ENCODE measurements around the gene GLRX.

The GLRX gene

GRCh38 chr5:95777441-95777840, 45.1 kb downstream of the GLRX start:
- DNase-seq (ENCODE audit: low read depth in 1 of 2, low spot score in 1 of 2): no peak
- Histone ChIP-seq H3K27me3 (ENCODE audit: insufficient read depth, poor library complexity, severe bottlenecking) (no peaks in the 10 kb centered on the region), H3K27ac (replicated peaks) (no peak overlapping the region), H3K4me3 (replicated peaks; ENCODE audit: insufficient read depth, low read length) (no peak overlapping the region)
- TF ChIP-seq GABPA (IDR thresholded peaks at IDR 0.05; ENCODE audit: low read depth) (no peak), SPI1 (IDR thresholded peaks at IDR 0.05; ENCODE audit: borderline replicate concordance, low read depth) (no peak), POLR2AphosphoS5 (IDR thresholded peaks at IDR 0.05; ENCODE audit: low read depth) (no peak), REST (IDR thresholded peaks at IDR 0.05; ENCODE audit: insufficient replicate concordance, low read depth) (no peak), CTCF (IDR thresholded peaks at IDR 0.05; ENCODE audit: insufficient read depth, low read length) (no peak)

DNA sequence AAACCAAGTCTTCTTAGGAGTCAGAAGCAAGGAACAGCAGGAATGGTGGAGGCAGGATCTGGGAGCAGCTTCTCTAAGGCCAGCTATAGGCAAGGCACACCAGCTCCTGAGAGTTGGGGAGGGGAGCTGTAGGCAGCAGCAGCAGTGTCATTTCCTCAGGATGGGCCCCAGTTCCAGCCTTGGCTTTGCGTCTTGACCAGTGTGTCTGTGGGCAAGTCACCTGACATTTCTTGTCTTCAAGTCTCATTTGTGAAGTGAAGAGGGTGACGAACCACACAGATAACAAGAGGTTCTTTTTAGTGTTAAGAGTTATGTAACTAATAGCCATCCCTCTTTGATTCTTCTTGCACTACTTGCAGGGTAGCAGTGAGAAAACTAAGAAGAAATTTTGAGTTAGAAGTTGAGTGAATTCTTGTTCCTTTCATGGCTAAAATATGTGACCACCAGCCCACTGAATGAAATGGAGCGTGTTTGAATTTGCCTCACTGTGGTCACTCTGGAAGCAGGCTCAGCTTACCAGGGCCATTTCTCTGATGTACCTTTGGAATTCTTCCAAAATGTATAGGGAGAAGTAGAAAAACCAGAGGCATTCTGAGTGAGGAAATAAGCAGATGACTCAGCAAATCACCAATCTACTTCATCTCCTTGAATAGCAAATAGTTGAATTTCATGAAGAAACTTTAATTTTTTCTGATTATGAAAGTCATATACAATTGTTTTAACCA, 49.0 kb downstream of the GLRX start:
- Histone ChIP-seq H3K4me3 (replicated peaks; ENCODE audit: insufficient read depth, low read length) (no peak overlapping the region), H3K27me3 (ENCODE audit: insufficient read depth, poor library complexity, severe bottlenecking) (no peaks in the 10 kb centered on the region), H3K27ac (replicated peaks) (no peak overlapping the region; the same call in 1 of the 2 replicates)
- no peak for DNase-seq (ENCODE audit: low read depth in 1 of 2, low spot score in 1 of 2)
- TF ChIP-seq POLR2AphosphoS5 (IDR thresholded peaks at IDR 0.05; ENCODE audit: low read depth) (no peak), GABPA (IDR thresholded peaks at IDR 0.05; ENCODE audit: low read depth) (no peak), SPI1 (IDR thresholded peaks at IDR 0.05; ENCODE audit: borderline replicate concordance, low read depth) (no peak), REST (IDR thresholded peaks at IDR 0.05; ENCODE audit: insufficient replicate concordance, low read depth) (no peak), CTCF (IDR thresholded peaks at IDR 0.05; ENCODE audit: insufficient read depth, low read length) (no peak)

- no peaks in the 10 kb centered on the region for H3K27me3 ChIP-seq (ENCODE audit: insufficient read depth, poor library complexity, severe bottlenecking)
- H3K27ac ChIP-seq (replicated peaks): no peak overlapping the region
- DNase-seq (ENCODE audit: low read depth in 1 of 2, low spot score in 1 of 2): no peak
- no peak overlapping the region for H3K4me3 ChIP-seq (replicated peaks; ENCODE audit: insufficient read depth, low read length)
- no peak for TF ChIP-seq CTCF (IDR thresholded peaks at IDR 0.05; ENCODE audit: insufficient read depth, low read length)
Observed at GRCh38 chr5:95771892-95772291, 50.6 kb downstream of the GLRX start.
